ENCODE data around the gene MBD1.
"Not testable (repeated sequence)": the region's sequence is repeated elsewhere in the genome, so short reads cannot be mapped to it uniquely, and the experiment has no call there.

Gene MBD1

GRCh38 chr18:50288348-50289107 is 7.2 kb upstream of the MBD1 start:
- not testable (repeated sequence) for DNase-seq

- DNase-seq: peak; percentile 100
Observed at GRCh38 chr18:50287441-50288347, 6.4 kb upstream of the MBD1 start, which contains the start of gene CXXC1. Gene CXXC1, minus strand, starts transcription at chr18:50287692. Its CDS starts 103 bp downstream, at chr18:50287589.

- no peak for DNase-seq
Observed at GRCh38 chr18:50287028-50287440, 5.7 kb upstream of the MBD1 start.

- DNase-seq: peak; percentile 55
Observed at GRCh38 chr18:50286391-50287027, 5.2 kb upstream of the MBD1 start.

- no peak for DNase-seq
Observed at GRCh38 chr18:50285631-50286321, 4.5 kb upstream of the MBD1 start.

GRCh38 chr18:50285071-50285470 is 3.7 kb upstream of the MBD1 start:
- no peak for DNase-seq

GRCh38 chr18:50284255-50284885 is 3.0 kb upstream of the MBD1 start:
- no peak for DNase-seq

GRCh38 chr18:50283469-50284209 is 2.3 kb upstream of the MBD1 start:
- no peak for DNase-seq

- DNase-seq: no peak
Observed at GRCh38 chr18:50282521-50283335, 1.4 kb upstream of the MBD1 start.

GRCh38 chr18:50281972-50282520 is 723 bp upstream of the MBD1 start:
- DNase-seq: no peak

GRCh38 chr18:50280707-50281294 is 522 bp downstream of the MBD1 start:
- no peak for DNase-seq

GRCh38 chr18:50279752-50280151 is 1.6 kb downstream of the MBD1 start:
- no peak for DNase-seq

GRCh38 chr18:50277942-50278341 is 3.4 kb downstream of the MBD1 start:
- DNase-seq: no peak

- DNase-seq: no peak
Observed at GRCh38 chr18:50276452-50276851, 4.9 kb downstream of the MBD1 start.

- DNase-seq: no peak
Observed at GRCh38 chr18:50275503-50276036, 5.8 kb downstream of the MBD1 start.

GRCh38 chr18:50274941-50275340 is 6.4 kb downstream of the MBD1 start:
- DNase-seq: no peak

GRCh38 chr18:50274044-50274442 is 7.3 kb downstream of the MBD1 start:
- no peak for DNase-seq

GRCh38 chr18:50273203-50274043 is 7.9 kb downstream of the MBD1 start:
- DNase-seq: no peak

GRCh38 chr18:50272568-50272967 is 8.8 kb downstream of the MBD1 start:
- no peak for DNase-seq
